ENCODE results near the gene LRRC45. TPM values are rescaled to one million over a fixed set of nuclear protein-coding genes. Genes with fewer than 3 reads are reported as not detected.

Gene LRRC45
- total and polyA plus RNA-seq, 2 experiments from 2014 or later: 16.1 to 40.7 TPM

GRCh38 chr17:81996757-81997441 is 26.2 kb upstream of the LRRC45 start (continued):
- TF ChIP-seq STAT1 (IDR thresholded peaks at IDR 0.05; ENCODE audit: unreplicated experiment) (no peak), JUNB (IDR thresholded peaks at IDR 0.05; ENCODE audit: unreplicated experiment) (no peak), ETS1 (IDR thresholded peaks at IDR 0.05) (no peak), NANOG (IDR thresholded peaks at IDR 0.05; ENCODE audit: borderline replicate concordance) (no peak), POLR2AphosphoS5 (IDR thresholded peaks at IDR 0.05; ENCODE audit: low read depth) (no peak), EZH2phosphoT487 (IDR thresholded peaks at IDR 0.05; ENCODE audit: unreplicated experiment) (no peak)
- TF ChIP-seq, protein P1, sequence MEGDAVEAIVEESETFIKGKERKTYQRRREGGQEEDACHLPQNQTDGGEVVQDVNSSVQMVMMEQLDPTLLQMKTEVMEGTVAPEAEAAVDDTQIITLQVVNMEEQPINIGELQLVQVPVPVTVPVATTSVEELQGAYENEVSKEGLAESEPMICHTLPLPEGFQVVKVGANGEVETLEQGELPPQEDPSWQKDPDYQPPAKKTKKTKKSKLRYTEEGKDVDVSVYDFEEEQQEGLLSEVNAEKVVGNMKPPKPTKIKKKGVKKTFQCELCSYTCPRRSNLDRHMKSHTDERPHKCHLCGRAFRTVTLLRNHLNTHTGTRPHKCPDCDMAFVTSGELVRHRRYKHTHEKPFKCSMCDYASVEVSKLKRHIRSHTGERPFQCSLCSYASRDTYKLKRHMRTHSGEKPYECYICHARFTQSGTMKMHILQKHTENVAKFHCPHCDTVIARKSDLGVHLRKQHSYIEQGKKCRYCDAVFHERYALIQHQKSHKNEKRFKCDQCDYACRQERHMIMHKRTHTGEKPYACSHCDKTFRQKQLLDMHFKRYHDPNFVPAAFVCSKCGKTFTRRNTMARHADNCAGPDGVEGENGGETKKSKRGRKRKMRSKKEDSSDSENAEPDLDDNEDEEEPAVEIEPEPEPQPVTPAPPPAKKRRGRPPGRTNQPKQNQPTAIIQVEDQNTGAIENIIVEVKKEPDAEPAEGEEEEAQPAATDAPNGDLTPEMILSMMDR (conservative IDR thresholded peaks at IDR 0.05; ENCODE audit: low read depth in 2 of 2): no peak

GRCh38 chr17:81998212-81998611 is 24.9 kb upstream of the LRRC45 start:
- H3K4me2 ChIP-seq: no peak overlapping the region
- H3K9me2 ChIP-seq (ENCODE audit: insufficient read depth): no peaks in the 10 kb centered on the region
- H3K4me1 Mint-ChIP-seq: peaks cover 10% of the 10 kb centered on the region
- H3F3A ChIP-seq (replicated peaks; ENCODE audit: low read depth): 0 out of 2 replicates have a peak, but pooled peaks cover 1% of the 10 kb centered on the region
- no peak overlapping the region for H3K4me3 Mint-ChIP-seq
- peaks cover 6% of the 10 kb centered on the region; the same call in 1 of the 3 replicates for H3K36me3 Mint-ChIP-seq (ENCODE audit: low read depth)
- no peak overlapping the region for H3K4me3 ChIP-seq
- peaks cover 14% of the 10 kb centered on the region for H3K27me3 Mint-ChIP-seq (ENCODE audit: insufficient read depth, low read depth, poor library complexity)
- ATAC-seq (no peak), DNase-seq (ENCODE audit: low spot score) (no peak)
- no peaks in the 10 kb centered on the region for H3K27me3 ChIP-seq (ENCODE audit: insufficient read depth)
- no peaks in the 10 kb centered on the region for H3K9me3 Mint-ChIP-seq
- H2AFZ ChIP-seq: no peak overlapping the region
- no peaks in the 10 kb centered on the region for H3K36me3 ChIP-seq (ENCODE audit: insufficient read depth)
- H3K4me1 ChIP-seq (ENCODE audit: insufficient read depth): no peaks in the 10 kb centered on the region
- 0 out of 2 replicates have a peak overlapping the region, but pooled peaks have one; percentile 39 for H3K27ac ChIP-seq (ENCODE audit: low read depth)
- H4K20me1 ChIP-seq (replicated peaks; ENCODE audit: insufficient read depth): 0 out of 2 replicates have a peak, but pooled peaks cover 4% of the 10 kb centered on the region
- no peak overlapping the region for H3K27ac Mint-ChIP-seq
- TF ChIP-seq CREB1 (CRISPR knock-in tag; IDR thresholded peaks at IDR 0.05; ENCODE audit: low read depth) (no peak), REST (IDR thresholded peaks at IDR 0.05; ENCODE audit: unreplicated experiment) (no peak), STAT1 (IDR thresholded peaks at IDR 0.05; ENCODE audit: unreplicated experiment) (no peak), ETS1 (IDR thresholded peaks at IDR 0.05) (no peak), JUNB (IDR thresholded peaks at IDR 0.05; ENCODE audit: unreplicated experiment) (no peak), EZH2phosphoT487 (IDR thresholded peaks at IDR 0.05; ENCODE audit: unreplicated experiment) (no peak), ZNF114 (CRISPR knock-in tag; IDR thresholded peaks at IDR 0.05) (no peak), ZNF331 (CRISPR knock-in tag; IDR thresholded peaks at IDR 0.05; ENCODE audit: low read depth) (no peak)
- TF ChIP-seq, protein P1 (conservative IDR thresholded peaks at IDR 0.05; ENCODE audit: low read depth in 2 of 2): no peak
- H3K79me2 ChIP-seq (replicated peaks; ENCODE audit: insufficient read depth): no peaks in the 10 kb centered on the region
